ENCODE data around the gene BCOR. TPM values are rescaled to one million over a fixed set of nuclear protein-coding genes. Genes with fewer than 3 reads are reported as not detected.
A peak's percentile ranks its signal among the peaks of the same experiment; 100 is the strongest.

The BCOR gene
- total and polyA plus RNA-seq, 11 donors = 6.7 to 40.1 (median 17.9) TPM

DNA sequence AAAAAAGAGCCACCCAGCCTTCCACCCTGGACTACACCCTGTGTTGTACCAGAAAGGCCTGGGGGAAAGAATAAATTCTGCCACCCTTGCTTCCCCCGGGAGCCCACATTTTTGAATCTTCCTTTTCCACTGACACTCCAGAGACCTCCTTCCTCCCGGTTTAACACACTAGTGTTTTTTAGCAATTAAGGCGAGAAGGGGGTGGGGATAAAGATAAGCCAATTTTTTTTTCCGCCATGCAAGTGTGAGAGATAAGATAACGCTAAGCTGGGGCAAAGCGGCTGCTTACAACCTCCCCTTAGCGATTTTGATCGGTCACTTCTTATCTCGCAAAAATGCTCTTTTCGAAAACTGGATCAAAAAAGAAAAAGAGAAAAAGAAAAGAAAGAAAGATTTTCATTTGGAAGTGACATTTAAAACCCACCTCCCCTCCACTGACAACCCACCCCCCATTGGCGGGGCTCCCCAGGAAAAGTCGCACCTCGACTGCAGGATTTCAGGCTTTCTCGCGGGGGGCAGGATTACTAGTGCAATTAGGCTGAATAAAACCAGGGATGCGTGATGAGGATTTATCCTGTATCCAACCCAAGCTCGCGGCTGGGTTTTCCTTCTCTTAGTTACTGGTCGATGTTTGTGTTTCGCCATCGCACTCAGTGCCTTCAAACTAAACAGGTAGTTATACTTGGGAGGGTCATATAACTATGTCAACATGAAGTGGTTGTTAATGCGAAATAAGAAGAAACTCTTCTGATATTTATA, 6.0 kb upstream of the BCOR start:
- Histone ChIP-seq H3K9me3 (no peaks in the 10 kb centered on the region), H3K4me3 (no peak overlapping the region), H3K27ac (peak overlapping the region in 2 of 12 donors; percentile 89 to 92), H3K4me1 (peaks cover 0 to 63% (median 22%) of the 10 kb centered on the region in 12 donors), H3K27me3 (peaks cover 0 to 99% (median 0%) of the 10 kb centered on the region in 9 donors), H3K36me3 (no peaks in the 10 kb centered on the region)
- no peak for TF ChIP-seq POLR2A (IDR thresholded peaks at IDR 0.05)
- ATAC-seq (no peak), DNase-seq (no peak)
- WGBS, 4 donors = 54 to 97% (median 80%) methylated on average over 22 of the region's 22 CpGs
- intact Hi-C loops (cut with DNase I) = loop anchor here in 2 of 10 donors (5.0 to 10.0 kb wide), 3 partner anchors 91 to 199 kb away; no protein-coding TSS in a partner anchor

DNA sequence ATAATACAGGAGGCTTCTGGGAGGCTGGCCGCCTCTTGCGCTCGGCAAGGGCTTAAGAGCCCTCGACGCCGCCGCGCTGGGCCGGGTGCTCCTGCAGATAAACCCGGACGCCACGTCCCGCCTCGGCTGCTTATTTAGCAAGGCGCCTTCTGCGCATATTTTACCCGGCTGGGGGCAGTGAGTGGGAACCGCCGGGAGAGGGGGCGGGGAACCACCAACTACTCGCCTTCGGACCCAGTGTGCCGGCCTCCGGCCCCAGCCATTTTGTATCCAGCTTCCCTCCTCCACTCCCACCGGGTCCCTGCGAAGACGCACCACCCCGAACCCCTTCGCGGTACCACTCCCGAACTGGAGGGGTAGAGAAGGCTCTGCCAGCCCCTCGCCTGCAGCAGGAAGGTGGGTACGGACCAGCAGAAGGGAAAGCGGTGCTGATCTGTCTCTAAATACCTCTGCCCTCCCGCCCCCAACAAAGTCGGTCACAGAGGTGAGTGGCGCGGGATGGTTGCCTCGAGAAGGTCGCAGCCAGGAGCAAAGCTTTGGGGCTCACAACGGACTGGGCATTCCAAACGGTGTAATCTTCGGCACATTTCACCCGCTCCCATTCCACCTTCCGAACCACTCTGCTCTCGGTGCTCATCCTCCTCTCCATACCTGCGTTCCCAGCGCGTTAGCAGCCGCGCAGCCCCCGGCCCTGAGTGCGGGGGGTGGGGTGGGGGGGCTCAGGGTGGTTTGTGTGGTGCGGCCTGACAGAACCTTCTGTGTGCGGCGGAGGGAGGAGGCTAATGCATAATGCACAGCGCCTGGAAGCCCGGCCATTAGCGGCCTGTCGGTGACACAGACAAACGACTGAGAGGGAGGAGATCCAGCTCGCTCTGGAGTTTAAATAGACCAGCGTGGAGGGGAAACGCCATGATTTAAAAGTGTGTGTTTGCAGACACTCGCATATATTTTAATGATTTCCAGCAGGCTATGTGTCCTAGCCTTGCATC, 4.9 kb upstream of the BCOR start:
- Histone ChIP-seq H3K9me3 (no peaks in the 10 kb centered on the region), H3K4me3 (no peak overlapping the region), H3K36me3 (no peaks in the 10 kb centered on the region), H3K4me1 (peaks cover 0 to 63% (median 14%) of the 10 kb centered on the region in 12 donors), H3K27ac (no peak overlapping the region), H3K27me3 (peaks cover 0 to 95% (median 0%) of the 10 kb centered on the region in 9 donors)
- intact Hi-C loops (cut with DNase I) = loop anchor here in 2 of 10 donors (5.0 to 10.0 kb wide), 3 partner anchors 90 to 198 kb away; no protein-coding TSS in a partner anchor
- TF ChIP-seq, protein P1, sequence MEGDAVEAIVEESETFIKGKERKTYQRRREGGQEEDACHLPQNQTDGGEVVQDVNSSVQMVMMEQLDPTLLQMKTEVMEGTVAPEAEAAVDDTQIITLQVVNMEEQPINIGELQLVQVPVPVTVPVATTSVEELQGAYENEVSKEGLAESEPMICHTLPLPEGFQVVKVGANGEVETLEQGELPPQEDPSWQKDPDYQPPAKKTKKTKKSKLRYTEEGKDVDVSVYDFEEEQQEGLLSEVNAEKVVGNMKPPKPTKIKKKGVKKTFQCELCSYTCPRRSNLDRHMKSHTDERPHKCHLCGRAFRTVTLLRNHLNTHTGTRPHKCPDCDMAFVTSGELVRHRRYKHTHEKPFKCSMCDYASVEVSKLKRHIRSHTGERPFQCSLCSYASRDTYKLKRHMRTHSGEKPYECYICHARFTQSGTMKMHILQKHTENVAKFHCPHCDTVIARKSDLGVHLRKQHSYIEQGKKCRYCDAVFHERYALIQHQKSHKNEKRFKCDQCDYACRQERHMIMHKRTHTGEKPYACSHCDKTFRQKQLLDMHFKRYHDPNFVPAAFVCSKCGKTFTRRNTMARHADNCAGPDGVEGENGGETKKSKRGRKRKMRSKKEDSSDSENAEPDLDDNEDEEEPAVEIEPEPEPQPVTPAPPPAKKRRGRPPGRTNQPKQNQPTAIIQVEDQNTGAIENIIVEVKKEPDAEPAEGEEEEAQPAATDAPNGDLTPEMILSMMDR (IDR thresholded peaks at IDR 0.05) = no peak
- TF ChIP-seq POLR2A (IDR thresholded peaks at IDR 0.05) = no peak
- DNase-seq = no peak
- 63 to 95% (median 80%) methylated on average over 52 to 65 of the region's 65 CpGs for WGBS, 4 donors
- ATAC-seq = no peak

DNA sequence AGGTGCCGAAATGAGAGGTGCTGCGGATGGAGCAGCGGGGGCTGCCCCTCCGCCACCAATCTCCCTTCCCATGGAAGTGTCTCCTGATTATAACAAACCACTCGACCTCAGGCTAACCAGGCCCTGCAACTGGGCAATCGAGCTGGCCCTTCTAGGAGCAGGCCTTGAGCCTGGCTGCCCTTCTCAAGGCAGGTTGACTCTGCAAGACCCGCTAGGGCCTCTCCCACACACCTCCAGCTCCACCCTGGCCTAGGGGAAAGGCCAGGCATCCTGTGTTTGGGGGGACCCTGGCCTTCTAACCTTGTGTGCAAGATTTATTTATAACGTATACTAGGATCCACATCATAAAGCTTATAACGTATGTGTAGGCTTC, 3.7 kb upstream of the BCOR start:
- peak overlapping the region in 1 of 12 donors; percentile 91 for H3K27ac ChIP-seq
- H3K4me3 ChIP-seq = no peak overlapping the region
- peaks cover 0 to 94% (median 0%) of the 10 kb centered on the region in 9 donors for H3K27me3 ChIP-seq
- TF ChIP-seq, protein P1 (IDR thresholded peaks at IDR 0.05) = no peak
- no peak for TF ChIP-seq POLR2A (IDR thresholded peaks at IDR 0.05)
- no peaks in the 10 kb centered on the region for H3K36me3 ChIP-seq
- no peaks in the 10 kb centered on the region for H3K9me3 ChIP-seq
- ATAC-seq (no peak), DNase-seq (no peak)
- 48 to 95% (median 76%) methylated on average over 6 to 9 of the region's 9 CpGs for WGBS, 4 donors
- intact Hi-C loops (cut with DNase I) = loop anchor here in 2 of 10 donors (5.0 to 10.0 kb wide), 3 partner anchors 89 to 197 kb away; no protein-coding TSS in a partner anchor
- peaks cover 0 to 61% (median 8%) of the 10 kb centered on the region in 12 donors for H3K4me1 ChIP-seq

DNA sequence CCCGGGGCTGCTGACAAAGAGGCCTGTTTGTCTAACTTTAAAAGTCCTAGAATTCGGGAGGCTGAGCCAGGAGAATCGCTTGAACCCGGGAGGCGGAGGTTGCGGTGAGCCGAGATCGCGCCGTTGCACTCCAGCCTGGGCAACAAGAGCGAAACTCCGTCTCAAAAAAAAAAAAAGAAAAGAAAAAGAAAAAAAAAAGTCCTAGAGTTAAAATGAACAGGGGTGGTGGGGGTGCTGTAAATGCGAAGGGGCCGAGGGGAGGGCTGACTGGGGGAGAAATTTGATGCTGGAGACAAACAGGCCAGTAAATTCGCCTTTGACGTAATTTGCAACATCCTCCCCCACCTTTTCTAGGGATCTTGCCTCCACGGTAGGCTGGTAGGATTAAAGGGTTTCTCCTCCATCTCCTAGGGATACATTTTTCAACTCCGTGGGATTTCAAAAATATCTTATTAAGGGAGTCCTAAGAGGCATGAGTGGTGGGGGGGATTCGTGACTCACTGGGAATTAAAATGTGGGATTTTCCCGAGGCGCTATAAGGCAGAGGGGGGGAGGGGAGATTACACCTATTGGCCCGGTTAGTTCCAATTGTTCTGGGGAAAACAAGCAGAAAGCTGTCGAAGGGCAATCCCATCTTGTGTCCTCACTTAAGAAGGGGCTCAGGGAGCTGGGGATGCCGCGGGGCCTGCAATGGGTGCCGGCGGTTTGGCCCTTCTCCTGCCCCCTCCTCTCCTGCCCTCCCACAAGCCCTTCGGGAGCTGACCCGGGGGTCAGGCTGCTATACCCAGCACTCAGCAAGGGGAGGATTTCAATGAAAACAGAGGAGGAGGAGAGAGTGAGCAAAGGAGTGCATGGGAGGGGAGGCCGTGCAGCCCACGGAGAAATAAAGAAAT, 3.0 kb upstream of the BCOR start:
- ATAC-seq (no peak), DNase-seq (no peak)
- H3K27ac ChIP-seq = peak overlapping the region in 4 of 12 donors; percentile 26 to 95 (median 92)
- H3K9me3 ChIP-seq = no peaks in the 10 kb centered on the region
- 39 to 86% (median 69%) methylated on average over 31 of the region's 31 CpGs for WGBS, 4 donors
- intact Hi-C loops (cut with DNase I) = loop anchor here in 2 of 10 donors (5.0 to 10.0 kb wide), 3 partner anchors 88 to 196 kb away; no protein-coding TSS in a partner anchor
- peaks cover 0 to 92% (median 0%) of the 10 kb centered on the region in 9 donors for H3K27me3 ChIP-seq
- H3K4me3 ChIP-seq = no peak overlapping the region
- peaks cover 0 to 56% (median 7%) of the 10 kb centered on the region in 12 donors for H3K4me1 ChIP-seq
- H3K36me3 ChIP-seq = no peaks in the 10 kb centered on the region
- no peak for TF ChIP-seq POLR2A (IDR thresholded peaks at IDR 0.05)
- TF ChIP-seq, protein P1 (IDR thresholded peaks at IDR 0.05) = no peak

Data from heart left ventricle (tissue), 16 donors.